ENCODE measurements around the gene TTLL1.

DNA sequence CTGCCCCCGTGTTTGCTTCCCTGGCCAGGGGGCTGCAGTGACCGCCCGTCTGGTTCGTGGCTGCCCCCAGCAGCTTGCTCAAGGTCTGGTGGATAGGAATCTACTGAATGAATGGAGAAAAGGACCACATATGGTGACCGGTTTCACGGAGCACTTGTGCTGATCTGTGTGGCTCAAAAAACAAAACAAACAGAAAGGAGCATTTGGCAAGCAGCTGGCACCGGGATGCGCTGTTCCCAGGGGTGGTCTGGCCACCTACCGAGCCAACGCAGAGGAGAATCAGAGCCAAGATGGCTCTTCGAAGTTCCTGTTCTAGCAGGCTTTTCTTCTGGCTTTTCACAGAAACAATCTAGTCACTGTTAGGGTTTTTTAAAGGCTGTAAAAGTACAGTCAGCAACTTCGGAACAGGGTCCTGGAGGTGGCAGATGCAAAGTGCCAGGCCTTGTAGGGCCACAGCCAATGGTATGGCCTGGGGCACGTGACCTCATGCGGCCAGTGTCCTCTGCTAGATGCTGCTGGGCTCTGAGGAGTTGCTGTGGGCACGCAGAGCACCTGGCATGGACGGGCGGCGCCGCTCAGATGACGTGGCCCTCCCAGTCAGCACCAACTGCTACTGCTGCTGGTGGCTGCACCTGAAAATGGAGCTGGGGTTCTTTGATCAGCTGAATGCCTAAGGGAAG, 47.0 kb downstream of the TTLL1 start:
- TF ChIP-seq, protein P1, sequence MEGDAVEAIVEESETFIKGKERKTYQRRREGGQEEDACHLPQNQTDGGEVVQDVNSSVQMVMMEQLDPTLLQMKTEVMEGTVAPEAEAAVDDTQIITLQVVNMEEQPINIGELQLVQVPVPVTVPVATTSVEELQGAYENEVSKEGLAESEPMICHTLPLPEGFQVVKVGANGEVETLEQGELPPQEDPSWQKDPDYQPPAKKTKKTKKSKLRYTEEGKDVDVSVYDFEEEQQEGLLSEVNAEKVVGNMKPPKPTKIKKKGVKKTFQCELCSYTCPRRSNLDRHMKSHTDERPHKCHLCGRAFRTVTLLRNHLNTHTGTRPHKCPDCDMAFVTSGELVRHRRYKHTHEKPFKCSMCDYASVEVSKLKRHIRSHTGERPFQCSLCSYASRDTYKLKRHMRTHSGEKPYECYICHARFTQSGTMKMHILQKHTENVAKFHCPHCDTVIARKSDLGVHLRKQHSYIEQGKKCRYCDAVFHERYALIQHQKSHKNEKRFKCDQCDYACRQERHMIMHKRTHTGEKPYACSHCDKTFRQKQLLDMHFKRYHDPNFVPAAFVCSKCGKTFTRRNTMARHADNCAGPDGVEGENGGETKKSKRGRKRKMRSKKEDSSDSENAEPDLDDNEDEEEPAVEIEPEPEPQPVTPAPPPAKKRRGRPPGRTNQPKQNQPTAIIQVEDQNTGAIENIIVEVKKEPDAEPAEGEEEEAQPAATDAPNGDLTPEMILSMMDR (IDR thresholded peaks at IDR 0.05), result no peak
- no peak for TF ChIP-seq POLR2A (IDR thresholded peaks at IDR 0.05)

Measured in vagina (tissue), 2 donors.